HEK293T (cell line): Measurements from ENCODE around the gene CDH8.

Experiments used
- ELF4 ChIP-seq: fragments of 450-650 bp; IDR thresholded peaks from 2 replicates; pipeline ENCODE4 v1.6.1; 2017; ENCODE audit warnings: antibody characterized with exemption
- FOXA1 ChIP-seq: fragments of 450-650 bp; IDR thresholded peaks from 2 replicates; pipeline ENCODE4 v1.6.1; 2016; ENCODE audit warnings: mild to moderate bottlenecking
- FOXM1 ChIP-seq: fragments of 450-650 bp; IDR thresholded peaks from 2 replicates; pipeline ENCODE4 v1.6.1; 2017; ENCODE audit warnings: mild to moderate bottlenecking, borderline replicate concordance
- PKNOX1 ChIP-seq: fragments of 450-650 bp; IDR thresholded peaks from 2 replicates; pipeline ENCODE4 v1.6.1; 2016
- SP1 ChIP-seq: fragments of 450-650 bp; IDR thresholded peaks from 2 replicates; pipeline ENCODE4 v1.6.1; 2017
- SUZ12 ChIP-seq: fragments of 450-650 bp; IDR thresholded peaks from 2 replicates; pipeline ENCODE4 v1.6.1; 2016; ENCODE audit warnings: mild to moderate bottlenecking

GRCh38 chr16:62051942-62052341 is 15.7 kb upstream of the CDH8 start:
- TF ChIP-seq SP1 (no peak), FOXM1 (no peak), ELF4 (no peak), FOXA1 (no peak), PKNOX1 (no peak), SUZ12 (no peak)
